K562 (cell line): ENCODE measurements around the gene LATS1. TPM values are rescaled to one million over a fixed set of nuclear protein-coding genes. Genes with fewer than 3 reads are reported as not detected.

Source experiments
- ATAC-seq: fragments of 200-7000 bp; cut with Tn5 transposase; 3 replicates; pipeline ENCODE4 v1.9.1; 2020; ENCODE audit warnings: moderate library complexity
- BruUV-seq: library from RNA; stranded (reverse); fragments of 400-500 nt; replicated peaks from 2 replicates; lab custom pipeline; 2021; lab: Mats Ljungman, UMichigan
- CTCF ChIA-PET: fragments of 300-600 bp; formaldehyde crosslinking; extraction: SDS; loops from one replicate; lab custom pipeline; 2021; ENCODE audit warnings: low intra/inter-chr PET ratio; lab: Yijun Ruan, JAX
- POLR2A ChIA-PET: fragments of 300-600, 350-650 bp; sonication (Branson Sonifier 250); formaldehyde crosslinking; extraction: SDS; loops from one replicate; lab custom pipeline; 2021; ENCODE audit warnings: antibody characterized with exemption, inconsistent platforms; lab: Yijun Ruan, JAX
- DNase-seq, 4 experiments: peaks; one replicate each; pipeline versions ENCODE4 v3.0.0 to v3.0.0-alpha.2; 2011 to 2018; ENCODE audit warnings: low spot score in 3 of 4, mixed read lengths in 3 of 4; ENCODE audit errors: extremely low read depth in 1 of 4
- FAIRE-seq: peaks from 2 replicates; lab custom pipeline; 2011; peaks lifted over from hg19 to GRCh38; lab: Jason Lieb, UNC
- H2AFZ ChIP-seq: 2 replicates; pipeline ENCODE4 v1.6.0; 2011; ENCODE audit warnings: low read depth, low read length, control low read depth, inconsistent platforms
- H3K27ac ChIP-seq: fragments of 200-600 bp; 3 replicates; pipeline ENCODE4 v1.8.0; 2011; ENCODE audit warnings: low read depth, mild to moderate bottlenecking, control low read depth, inconsistent platforms, low read length, moderate library complexity, mixed read lengths; ENCODE audit errors: extremely low read depth
- H3K27me3 ChIP-seq, 2 experiments: fragments of 300-600 bp in 1 of 2; 2 replicates in 1 of 2; 3 replicates in 1 of 2; pipeline versions ENCODE4 v1.6.0 to v1.8.0; 2011; ENCODE audit warnings: inconsistent platforms in 2 of 2, low read length in 2 of 2, mild to moderate bottlenecking in 1 of 2, mixed read lengths in 1 of 2, moderate library complexity in 1 of 2; ENCODE audit not compliant: control insufficient read depth in 2 of 2, insufficient read depth in 2 of 2
- H3K36me3 ChIP-seq: fragments of 300-600 bp; 3 replicates; pipeline ENCODE4 v1.8.0; 2011; ENCODE audit warnings: mild to moderate bottlenecking, low read length, inconsistent platforms; ENCODE audit not compliant: control insufficient read depth, insufficient read depth
- H3K4me1 ChIP-seq, 2 experiments: fragments of 200-600 bp in 1 of 2; replicated peaks in 1 of 2; 2 replicates in 1 of 2; 3 replicates in 1 of 2; pipeline versions ENCODE4 v1.5.1 to v1.8.0; 2011; ENCODE audit warnings: inconsistent platforms in 2 of 2, low read length in 2 of 2, mild to moderate bottlenecking in 1 of 2, mixed read lengths in 1 of 2, moderate library complexity in 1 of 2; ENCODE audit not compliant: control insufficient read depth in 2 of 2, insufficient read depth in 2 of 2
- H3K4me2 ChIP-seq: 2 replicates; pipeline ENCODE4 v1.6.1; 2011; ENCODE audit warnings: low read length, control low read depth, inconsistent platforms, mixed read lengths; ENCODE audit not compliant: insufficient read depth
- H3K4me3 ChIP-seq: fragments of 200-600 bp; sonication (generic), shearing (Covaris generic); 2 replicates; pipeline ENCODE4 v1.5.1; 2016; ENCODE audit warnings: control low read depth, inconsistent platforms
- H3K79me2 ChIP-seq: fragments of 200-600 bp; 3 replicates; pipeline ENCODE4 v1.8.0; 2011; ENCODE audit warnings: low read length, inconsistent platforms; ENCODE audit not compliant: control insufficient read depth, insufficient read depth
- H3K9ac ChIP-seq, 2 experiments: 2 replicates each; pipeline versions ENCODE4 v1.6.0 to v1.6.1; 2011; ENCODE audit warnings: low read depth in 2 of 2, low read length in 2 of 2, control low read depth in 1 of 2, inconsistent platforms in 1 of 2, mild to moderate bottlenecking in 1 of 2, mixed read lengths in 1 of 2; ENCODE audit not compliant: insufficient read depth in 1 of 2
- H3K9me1 ChIP-seq: one replicate; pipeline ENCODE4 v1.6.0; 2011; ENCODE audit warnings: inconsistent platforms, mild to moderate bottlenecking, low read length, moderate library complexity; ENCODE audit not compliant: control insufficient read depth, insufficient read depth
- H3K9me3 ChIP-seq: replicated peaks from 2 replicates; pipeline ENCODE4 v1.5.1; 2011; ENCODE audit warnings: low read depth, low read length, inconsistent platforms; ENCODE audit not compliant: control insufficient read depth, insufficient read depth
- H4K20me1 ChIP-seq: replicated peaks from 2 replicates; pipeline ENCODE4 v1.6.1; 2011; ENCODE audit warnings: low read length, inconsistent platforms, mixed read lengths; ENCODE audit not compliant: control insufficient read depth, insufficient read depth
- ADNP ChIP-seq: fragments of 200-800 bp; sonication (Bioruptor generic); IDR thresholded peaks from 2 replicates; pipeline ENCODE4 v1.6.1; 2016; ENCODE audit warnings: missing genetic modification characterization, missing compliant biosample characterization
- ARID1B ChIP-seq: fragments of 450-650 bp; IDR thresholded peaks from 2 replicates; pipeline ENCODE4 v1.6.1; 2016; ENCODE audit warnings: antibody characterized with exemption, mild to moderate bottlenecking, inconsistent platforms
- ATF7 ChIP-seq: fragments of 450-650 bp; IDR thresholded peaks from 2 replicates; pipeline ENCODE4 v1.7.1; 2014; ENCODE audit warnings: mild to moderate bottlenecking, moderate library complexity
- CEBPZ ChIP-seq: fragments of 150-350 bp; IDR thresholded peaks from 2 replicates; pipeline ENCODE4 v1.6.1; 2014; ENCODE audit warnings: low read depth, mild to moderate bottlenecking, low read length, borderline replicate concordance
- HES1 ChIP-seq: fragments of 450-650 bp; IDR thresholded peaks from 2 replicates; pipeline ENCODE4 v1.6.1; 2016; ENCODE audit warnings: low read depth, mild to moderate bottlenecking, moderate library complexity
- KLF6 ChIP-seq: fragments of 250-450 bp; sonication (Bioruptor Pico); IDR thresholded peaks from 2 replicates; pipeline ENCODE4 v1.4.0; 2020; ENCODE audit warnings: mild to moderate bottlenecking, moderate library complexity, borderline replicate concordance
- MIER1 ChIP-seq: fragments of 450-650 bp; IDR thresholded peaks from 2 replicates; pipeline ENCODE4 v1.6.1; 2016; ENCODE audit warnings: antibody characterized with exemption, mild to moderate bottlenecking, low read depth
- NR2C2 ChIP-seq, 2 experiments: fragments of 200-800 bp in 1 of 2; sonication (Bioruptor generic) in 1 of 2; sonication (generic) in 1 of 2; formaldehyde crosslinking in 1 of 2; IDR thresholded peaks; 2 replicates each; pipeline versions ENCODE4 v1.6.1 to v1.8.0; 2016 to 2022; ENCODE audit warnings: mild to moderate bottlenecking in 1 of 2, missing compliant biosample characterization in 1 of 2, missing genetic modification characterization in 1 of 2, missing genetic modification reagents in 1 of 2
- RAD21 ChIP-seq, 2 experiments: fragments of 250-450 bp in 1 of 2; fragments of 450-650 bp in 1 of 2; sonication (Bioruptor Pico) in 1 of 2; formaldehyde crosslinking in 1 of 2; IDR thresholded peaks in 1 of 2; conservative IDR thresholded peaks in 1 of 2; 2 replicates each; pipeline versions ENCODE4 v1.4.0 to v1.8.0; 2020 to 2022; ENCODE audit warnings: mild to moderate bottlenecking in 2 of 2, moderate library complexity in 1 of 2
- RCOR1 ChIP-seq, 2 experiments: IDR thresholded peaks; 2 replicates each; pipeline ENCODE4 v1.6.1; 2012; ENCODE audit warnings: low read depth in 2 of 2, low read length in 2 of 2, borderline replicate concordance in 1 of 2, improper control_type of control experiment in 1 of 2
- SMARCC2 ChIP-seq: fragments of 450-650 bp; IDR thresholded peaks from 2 replicates; pipeline ENCODE4 v1.6.1; 2017; ENCODE audit warnings: antibody characterized with exemption, moderate library complexity, mild to moderate bottlenecking, low read depth
- THRA ChIP-seq: fragments of 450-650 bp; IDR thresholded peaks from 2 replicates; pipeline ENCODE4 v1.6.1; 2017; ENCODE audit warnings: mild to moderate bottlenecking, moderate library complexity
- TRIM28 ChIP-seq: fragments of 450-650 bp; IDR thresholded peaks from 2 replicates; pipeline ENCODE4 v1.6.1; 2017
- ZBED1 ChIP-seq: IDR thresholded peaks from 2 replicates; pipeline ENCODE4 v1.6.1; 2014
- ZBTB2 ChIP-seq: fragments of 450-650 bp; IDR thresholded peaks from 2 replicates; pipeline ENCODE4 v1.6.1; 2016; ENCODE audit warnings: antibody characterized with exemption
- ZNF263 ChIP-seq: sonication (generic); formaldehyde crosslinking; IDR thresholded peaks from 2 replicates; pipeline ENCODE4 v1.8.0; 2022; ENCODE audit warnings: mild to moderate bottlenecking, missing genetic modification reagents, borderline replicate concordance
- ZNF699 ChIP-seq: fragments of 250-450 bp; sonication (Bioruptor Pico); IDR thresholded peaks from 2 replicates; pipeline ENCODE4 v1.8.0; 2021; ENCODE audit warnings: mild to moderate bottlenecking, moderate library complexity; ENCODE audit not compliant: insufficient replicate concordance
- in situ Hi-C: fragments of 300-500 bp; cut with MboI; formaldehyde crosslinking; loops from 4 replicates; pipeline ENCODE4 v1.15.0; 2018; ENCODE audit warnings: inconsistent platforms, mixed read lengths
- intact Hi-C: fragments of 100-400 bp; cut with micrococcal nuclease; formaldehyde crosslinking; loops from 2 replicates; pipeline ENCODE4 v1.14.2; 2022
- polyA plus RNA-seq, 8 experiments: library from polyadenylated mRNA; depleted of rRNA in 4 of 8; stranded (reverse) in 5 of 8; unstranded in 3 of 8; fragments of >200 nt; fragmentation: Nextera tagmentation in 2 of 8; fragmentation: Illumina TruSeq in 1 of 8; extraction: Ambion mirVana in 2 of 8; extraction: Trizol in 1 of 8; gene quantifications; 2 replicates each; pipeline versions ENCODE4 v1.2.1 to v1.2.3, GENCODE V29; 2011 to 2014; ENCODE audit warnings: inconsistent platforms in 1 of 8, missing spikeins in 1 of 8
- total RNA-seq, 7 experiments: library from RNA; depleted of rRNA in 6 of 7; stranded (reverse); fragments of >200 nt in 6 of 7; fragmentation: Illumina TruSeq in 2 of 7; extraction: Trizol in 2 of 7; gene quantifications; 2 replicates each; pipeline versions ENCODE4 v1.2.1 to v1.2.3, GENCODE V29; 2011 to 2021; ENCODE audit warnings: low replicate concordance in 1 of 7

Gene LATS1
- total and polyA plus RNA-seq, 9 of the 15 experiments (the other 6 are each of a cell fraction or from before 2014, with no cell fraction given), result 5.0 to 36.3 (median 18.4) TPM

GRCh38 chr6:149681209-149681608 is 36.7 kb downstream of the LATS1 start:
- peaks cover 75% of the 10 kb centered on the region for H3K36me3 ChIP-seq
- H3K9ac ChIP-seq, result no peak overlapping the region
- no peak for TF ChIP-seq TRIM28
- no peak for TF ChIP-seq NR2C2 (CRISPR knock-in tag; IDR thresholded peaks at IDR 0.05)
- TF ChIP-seq NR2C2 (tag; IDR thresholded peaks at IDR 0.05), result no peak
- no peak for TF ChIP-seq RAD21 (CRISPR knock-in tag; conservative IDR thresholded peaks at IDR 0.05 in 1 of 2, IDR thresholded peaks at IDR 0.05 in 1 of 2)
- no peak for TF ChIP-seq CEBPZ
- TF ChIP-seq RCOR1 (IDR thresholded peaks at IDR 0.05; ENCODE audit: borderline replicate concordance in 1 of 2, low read depth in 2 of 2, low read length in 2 of 2), result no peak
- no peak for TF ChIP-seq SMARCC2
- no peak for TF ChIP-seq ZBED1
- TF ChIP-seq ATF7, result no peak
- no peak for TF ChIP-seq ARID1B
- TF ChIP-seq KLF6 (CRISPR knock-in tag), result no peak
- TF ChIP-seq HES1, result no peak
- TF ChIP-seq ZBTB2, result no peak
- no peak for TF ChIP-seq MIER1
- TF ChIP-seq THRA, result no peak
- no peak for TF ChIP-seq ZNF263 (CRISPR knock-in tag)
- no peak for TF ChIP-seq ADNP (tag)
- TF ChIP-seq ZNF699, result no peak
- ChIA-PET CTCF (no interaction called here), POLR2A (no interaction called here)
- ATAC-seq, result no peak
- in situ Hi-C loops (no loop called here), intact Hi-C loops (no loop called here)
- H3K4me2 ChIP-seq, result no peak overlapping the region
- H2AFZ ChIP-seq, result no peak overlapping the region
- no peak overlapping the region for H3K27ac ChIP-seq
- no peaks in the 10 kb centered on the region for H3K9me1 ChIP-seq
- no peaks in the 10 kb centered on the region for H4K20me1 ChIP-seq
- no peaks in the 10 kb centered on the region for H3K4me1 ChIP-seq
- peaks cover 33% of the 10 kb centered on the region for H3K79me2 ChIP-seq
- no peak for FAIRE-seq
- H3K27me3 ChIP-seq, result no peaks in the 10 kb centered on the region
- BruUV-seq, result no TSS peak
- DNase-seq, result no peak
- no peaks in the 10 kb centered on the region for H3K9me3 ChIP-seq
- no peak overlapping the region for H3K4me3 ChIP-seq
